Jurkat, Clone E6-1 (cell line): ENCODE data around the gene ANKS1B.
"Not testable (repeated sequence)": the region's sequence is repeated elsewhere in the genome, so short reads cannot be mapped to it uniquely, and the experiment has no call there.

Experiments used
- DNase-seq: peaks from one replicate; pipeline ENCODE4 v3.0.0-alpha.2; 2011; ENCODE audit warnings: low read depth, low spot score
- H3K4me3 ChIP-seq: 2 replicates; pipeline ENCODE4 v1.5.1; 2011; ENCODE audit warnings: mild to moderate bottlenecking, low read length, control low read depth, moderate library complexity

Gene ANKS1B

DNA sequence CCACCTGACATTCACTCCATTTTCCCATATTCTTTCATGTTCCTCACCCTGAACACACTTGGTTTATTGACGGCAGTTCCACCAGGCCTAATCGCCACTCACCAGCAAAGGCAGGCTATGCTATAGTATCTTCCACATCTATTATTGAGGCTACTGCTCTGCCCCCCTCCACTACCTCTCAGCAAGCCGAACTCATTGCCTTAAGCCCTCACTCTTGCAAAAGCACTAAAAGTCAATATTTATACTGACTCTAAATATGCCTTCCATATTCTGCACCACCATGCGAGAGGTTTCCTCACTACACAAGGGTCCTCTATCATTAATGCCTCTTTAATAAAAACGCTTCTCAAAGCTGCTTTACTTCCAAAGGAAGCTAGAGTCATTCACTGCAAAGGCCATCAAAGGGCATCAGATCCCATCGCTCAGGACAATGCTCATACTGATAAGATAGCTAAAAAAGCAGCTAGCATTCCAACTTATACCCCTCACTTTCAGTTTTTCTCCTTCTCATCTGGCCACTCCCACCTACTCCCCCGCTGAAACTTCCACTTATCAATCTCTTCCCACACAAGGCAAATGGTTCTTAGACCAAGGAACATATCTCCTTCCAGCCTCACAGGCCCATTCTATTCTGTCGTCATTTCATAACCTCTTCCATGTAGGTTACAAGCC, 265.2 kb downstream of the ANKS1B start:
- not testable (repeated sequence) for H3K4me3 ChIP-seq, DNase-seq

DNA sequence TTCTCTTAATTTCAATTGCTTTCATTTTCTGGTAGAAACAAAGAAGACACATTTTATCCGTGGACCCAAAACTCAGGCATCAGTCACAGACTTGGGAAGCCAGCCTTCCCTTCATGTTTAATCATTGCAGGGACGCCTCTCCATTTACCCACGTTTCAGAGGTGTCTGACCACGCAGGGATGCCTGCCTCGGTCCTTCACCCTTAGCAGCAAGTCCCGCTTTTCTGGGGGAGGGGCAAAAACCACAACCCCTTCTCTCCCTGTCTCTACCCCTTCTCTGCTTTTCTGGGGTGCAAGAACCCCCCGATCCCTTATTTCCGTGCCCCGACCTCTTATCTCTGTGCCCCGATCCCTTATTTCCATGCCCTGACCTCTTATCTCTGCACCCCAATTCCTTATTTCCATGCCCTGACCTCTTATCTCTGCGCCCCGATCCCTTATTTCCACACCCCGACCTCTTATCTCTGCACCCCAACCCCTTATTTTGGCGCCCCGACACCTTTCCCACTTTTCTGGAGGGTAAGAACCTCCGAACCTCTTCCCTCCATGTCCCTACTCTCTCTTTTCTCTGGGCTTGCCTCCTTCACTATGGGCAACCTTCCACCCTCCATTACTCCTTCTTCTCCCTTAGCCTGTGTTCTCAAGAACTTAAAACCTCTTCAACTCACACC, 268.8 kb downstream of the ANKS1B start:
- not testable (repeated sequence) for DNase-seq, H3K4me3 ChIP-seq

DNA sequence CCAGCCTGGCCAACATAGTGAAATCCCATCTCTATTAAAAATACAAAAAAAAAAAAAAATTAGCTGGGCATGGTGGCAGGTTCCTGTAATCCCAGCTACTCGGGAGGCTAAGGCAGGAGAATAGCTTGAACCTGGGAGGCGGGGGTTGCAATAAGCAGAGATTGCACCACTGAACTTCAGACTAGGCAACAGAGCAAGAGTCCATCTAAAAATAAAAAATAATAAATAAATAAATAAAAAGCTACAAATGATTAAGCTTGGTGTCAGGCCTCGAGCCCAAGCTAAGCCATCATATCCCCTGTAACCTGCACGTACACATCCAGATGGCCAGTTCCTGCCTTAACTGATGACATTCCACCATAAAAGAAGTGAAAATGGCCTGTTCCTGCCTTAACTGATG, 269.8 kb downstream of the ANKS1B start:
- DNase-seq, H3K4me3 ChIP-seq: not testable (repeated sequence)

DNA sequence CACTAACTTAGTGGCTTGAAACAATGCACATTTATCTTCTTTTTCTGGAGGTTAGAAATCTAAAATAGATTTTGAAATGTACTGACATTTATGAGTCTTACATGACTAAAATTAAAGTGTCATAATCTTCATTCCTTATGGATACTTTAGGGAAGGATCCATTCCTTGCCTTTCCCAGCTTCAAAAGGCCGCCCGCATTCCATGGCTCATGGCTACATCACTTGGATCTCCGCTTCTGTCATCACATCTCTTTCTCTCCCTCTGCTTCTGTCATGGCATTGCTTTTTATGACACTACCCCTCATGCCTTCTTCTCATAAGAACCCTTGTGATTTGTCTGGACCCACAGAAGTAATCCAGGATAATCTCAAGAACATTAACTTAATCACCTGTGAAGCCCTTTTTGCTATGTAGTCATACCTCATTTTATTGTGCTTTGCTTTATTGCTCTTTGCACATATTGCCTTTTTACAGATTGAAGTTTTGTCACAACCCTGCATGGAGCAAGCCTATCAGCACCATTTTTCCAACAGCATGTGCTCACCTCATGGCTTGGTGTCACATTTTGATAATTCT, 270.7 kb downstream of the ANKS1B start:
- no peak overlapping the region for H3K4me3 ChIP-seq
- DNase-seq, result no peak

DNA sequence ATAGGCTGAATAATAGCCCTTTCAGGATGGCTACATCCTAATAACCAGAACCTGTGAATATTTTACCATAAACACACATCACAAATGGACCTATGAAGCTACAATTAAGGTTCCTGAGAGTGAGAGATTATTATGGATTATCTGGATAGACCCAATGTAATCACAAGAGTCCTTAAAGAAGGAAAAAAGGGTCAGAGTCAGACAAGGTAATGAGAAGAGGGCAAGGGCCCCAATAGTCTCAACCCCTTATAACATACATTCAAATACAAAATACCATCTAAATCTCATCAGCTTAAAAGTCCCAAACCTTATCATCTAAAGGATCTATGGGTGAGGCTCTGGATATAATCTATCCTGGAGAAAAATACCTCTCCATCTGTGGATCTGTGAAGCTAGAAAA, 272.5 kb downstream of the ANKS1B start:
- H3K4me3 ChIP-seq, result no peak overlapping the region
- no peak for DNase-seq

DNA sequence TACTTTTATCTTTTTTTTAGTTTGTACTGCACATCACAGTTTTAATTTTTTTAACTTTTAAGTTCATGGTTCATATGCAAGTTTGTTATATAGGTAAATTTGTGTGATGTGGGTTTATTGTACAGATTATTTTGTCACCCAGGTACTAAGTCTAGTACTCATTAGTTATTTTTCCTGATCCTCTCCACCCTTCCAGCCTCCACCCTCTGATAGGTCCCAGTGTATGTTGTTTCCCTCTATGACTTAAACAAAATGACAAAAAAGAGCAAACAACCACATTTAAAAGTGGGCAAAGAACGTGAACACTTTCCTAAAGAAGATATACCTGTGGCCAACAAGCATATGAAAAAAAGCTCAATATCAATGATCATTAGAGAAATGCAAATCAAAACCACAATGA, 273.5 kb downstream of the ANKS1B start:
- no peak for DNase-seq
- no peak overlapping the region for H3K4me3 ChIP-seq

DNA sequence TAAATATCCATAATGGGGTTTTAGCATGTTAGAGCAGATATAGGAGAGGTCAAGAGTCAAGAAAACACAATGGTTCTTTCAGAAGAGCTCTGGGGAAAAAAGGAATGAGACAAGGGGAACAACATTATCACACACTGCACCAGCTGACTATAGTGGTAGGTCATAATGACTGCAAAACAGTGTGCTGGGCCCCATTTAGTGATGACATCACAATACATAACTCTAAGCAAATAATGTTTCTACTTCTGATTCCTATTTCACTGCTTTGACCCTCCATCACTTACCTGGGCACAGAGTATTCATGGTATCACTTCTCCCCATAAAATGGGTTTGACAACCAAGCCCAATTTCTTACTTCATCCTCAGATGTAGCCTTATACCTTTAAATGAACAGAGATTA, 275.1 kb downstream of the ANKS1B start:
- H3K4me3 ChIP-seq, result no peak overlapping the region

DNA sequence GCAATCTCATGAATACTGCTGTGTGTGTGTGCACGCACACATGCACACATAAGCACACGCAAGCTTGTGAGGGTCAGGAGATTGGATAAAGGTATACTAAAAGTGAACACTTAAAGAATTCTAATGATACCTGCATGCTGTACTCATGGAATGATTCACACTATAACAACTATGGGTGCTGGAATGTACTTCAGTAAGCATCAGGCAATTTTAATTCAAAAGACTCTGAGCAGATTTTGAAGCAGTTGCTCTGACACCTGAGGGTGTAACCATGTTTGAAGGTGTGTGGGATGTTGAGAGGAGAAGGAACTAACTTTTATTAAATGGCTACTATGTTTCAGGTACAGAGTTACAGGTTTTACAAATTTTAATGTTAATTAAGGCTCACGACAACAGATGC, 275.6 kb downstream of the ANKS1B start:
- no peak for DNase-seq
- no peak overlapping the region for H3K4me3 ChIP-seq

More for the DNA sequence above, 275.1 kb downstream of the ANKS1B start:
- DNase-seq, result no peak

DNA sequence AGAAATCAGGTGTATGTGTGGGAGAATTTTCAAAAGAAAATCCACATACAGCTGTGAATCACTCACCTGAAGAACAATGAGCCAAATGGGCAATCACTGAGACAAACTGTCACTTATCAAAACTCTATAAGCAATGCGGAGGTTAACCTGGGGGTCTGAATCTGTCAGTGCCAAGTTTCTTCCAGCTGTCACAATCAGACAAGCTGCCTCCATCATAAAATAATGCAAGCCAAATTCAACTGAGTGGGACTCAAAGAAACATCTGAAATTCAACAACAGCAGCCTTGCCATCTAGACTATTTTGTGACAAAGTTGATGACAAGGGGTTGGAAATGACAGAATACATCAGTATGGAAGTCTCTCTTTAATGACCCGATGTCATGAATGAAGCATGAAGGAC, 276.9 kb downstream of the ANKS1B start:
- H3K4me3 ChIP-seq, result no peak overlapping the region

DNA sequence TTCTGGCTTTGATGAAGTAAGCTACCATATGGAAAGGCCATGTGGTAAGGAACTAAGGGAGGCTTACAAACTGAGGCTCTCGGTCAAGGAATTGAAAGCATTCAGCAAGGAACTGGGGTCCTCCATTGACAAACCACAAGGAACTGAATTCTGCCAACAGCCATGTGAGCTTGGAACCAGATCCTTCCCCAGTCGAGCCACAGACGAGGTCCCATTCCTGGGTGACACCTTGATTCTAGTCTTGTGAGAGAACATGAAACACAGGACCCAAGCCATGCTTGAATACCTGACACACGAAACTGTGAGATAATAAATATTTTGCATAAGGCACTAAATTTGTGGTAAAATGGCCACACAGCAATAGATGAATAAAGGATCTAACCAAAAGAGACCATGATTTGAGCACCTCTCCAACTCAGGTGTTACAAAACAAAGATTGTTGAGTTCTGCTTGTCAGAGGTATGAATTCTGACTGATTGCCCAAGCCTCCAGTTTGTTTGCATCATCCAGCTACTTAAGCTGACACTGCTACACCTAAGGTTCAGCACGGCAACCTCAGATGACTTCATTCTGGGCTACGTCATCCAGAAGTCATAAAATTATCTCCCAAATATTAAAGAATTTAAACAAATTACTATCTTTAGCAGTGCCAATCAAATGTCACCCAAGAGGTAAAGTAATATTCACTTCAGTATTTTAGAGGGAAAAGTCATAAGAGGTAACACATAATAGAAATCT, 277.8 kb downstream of the ANKS1B start:
- no peak overlapping the region for H3K4me3 ChIP-seq

More for the DNA sequence above, 276.9 kb downstream of the ANKS1B start:
- DNase-seq, result no peak

DNA sequence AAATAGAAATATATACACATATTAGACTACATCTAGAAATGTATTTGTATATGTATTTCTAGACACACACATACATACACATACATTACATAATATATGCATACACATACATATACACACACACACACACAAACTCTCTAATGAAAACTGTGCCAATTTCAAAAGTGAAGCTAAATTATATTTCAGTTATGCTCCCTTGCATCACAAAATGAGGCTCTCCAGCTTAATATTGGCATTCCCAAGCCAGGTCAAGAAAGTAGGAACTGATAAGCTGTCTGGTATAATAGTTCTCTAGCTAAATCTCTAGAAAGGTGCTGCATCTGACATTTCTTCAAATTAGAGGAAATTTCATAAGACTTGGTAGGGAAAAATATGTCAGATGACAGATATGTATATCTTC, 280.3 kb downstream of the ANKS1B start:
- DNase-seq, result no peak
- no peak overlapping the region for H3K4me3 ChIP-seq

More for the DNA sequence above, 277.8 kb downstream of the ANKS1B start:
- DNase-seq, result no peak

DNA sequence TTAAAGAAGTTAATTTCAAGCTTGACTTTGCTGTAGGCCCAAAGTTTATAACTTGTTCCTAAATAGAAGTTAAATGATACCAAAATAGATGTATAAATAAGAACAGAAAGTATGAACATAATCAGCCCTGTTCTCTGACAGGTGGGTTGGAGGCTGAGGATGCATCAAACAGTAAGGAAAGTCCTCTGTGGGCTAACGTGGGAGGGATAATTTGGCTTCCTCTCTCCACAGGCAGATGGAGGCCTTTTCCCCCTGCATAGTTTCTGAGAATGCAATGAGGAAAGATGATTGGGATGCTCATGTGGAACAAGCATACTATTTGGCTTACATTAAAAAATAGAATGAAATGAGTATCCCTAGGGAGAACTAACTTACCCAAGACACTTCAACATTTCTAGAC, 280.7 kb downstream of the ANKS1B start:
- DNase-seq, result no peak
- no peak overlapping the region for H3K4me3 ChIP-seq

DNA sequence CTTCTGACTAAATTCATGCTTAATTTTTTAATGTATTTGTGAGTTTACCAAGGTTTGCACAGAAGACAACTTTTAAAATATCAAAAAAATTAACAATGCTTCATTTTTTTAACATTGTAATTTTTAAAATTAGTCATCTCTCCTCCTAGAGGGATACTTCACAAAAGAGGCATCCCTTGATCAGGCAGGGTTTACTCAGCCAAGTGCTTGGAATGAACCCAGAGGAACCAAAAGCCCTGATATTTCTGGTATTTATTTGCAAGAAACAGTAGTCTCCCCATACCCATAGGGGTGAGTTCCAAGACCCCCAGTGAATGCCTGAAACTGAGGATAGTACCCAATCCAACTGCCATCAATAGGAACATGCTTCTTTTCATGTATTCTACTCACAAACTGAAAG, 284.7 kb downstream of the ANKS1B start:
- no peak overlapping the region for H3K4me3 ChIP-seq
- no peak for DNase-seq

DNA sequence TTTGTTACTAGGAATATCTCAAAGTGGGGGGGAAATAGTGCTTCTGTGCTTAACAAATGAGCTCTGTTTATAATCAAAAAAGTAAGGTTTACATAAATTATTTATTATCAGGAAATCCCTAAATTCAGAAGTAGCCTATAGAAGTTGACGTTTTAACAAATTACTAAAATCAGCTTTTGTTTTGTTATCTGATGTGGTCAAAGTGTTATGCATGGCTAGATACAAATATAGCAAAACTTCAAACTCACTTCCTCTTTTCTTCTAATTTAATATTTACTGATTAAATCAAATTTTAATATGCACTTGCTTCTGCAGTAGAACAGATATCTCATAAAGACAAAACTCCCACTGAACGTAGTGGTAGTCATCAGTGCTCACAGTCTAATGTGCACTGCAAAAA, 289.7 kb downstream of the ANKS1B start:
- no peak overlapping the region for H3K4me3 ChIP-seq
- DNase-seq, result no peak

DNA sequence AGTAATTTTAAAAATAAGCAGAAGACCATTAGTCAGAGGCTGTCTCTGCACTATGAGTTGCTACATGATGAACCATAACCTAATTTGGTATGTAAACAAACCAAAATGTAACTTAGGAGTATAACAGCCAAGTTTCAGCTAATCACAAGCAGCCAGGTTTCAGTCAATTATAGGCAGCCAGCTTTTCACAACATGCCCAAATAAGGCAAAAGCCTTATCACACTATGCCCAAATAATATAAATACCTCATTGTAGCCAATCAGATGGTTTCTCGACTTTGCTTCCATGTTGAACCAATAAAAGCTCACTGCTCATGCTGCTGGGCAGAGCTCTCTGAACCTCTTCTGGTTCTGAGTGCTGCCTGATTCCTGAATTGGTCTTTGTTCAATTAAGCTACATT, 298.6 kb downstream of the ANKS1B start:
- H3K4me3 ChIP-seq, result no peak overlapping the region
- DNase-seq, result no peak

DNA sequence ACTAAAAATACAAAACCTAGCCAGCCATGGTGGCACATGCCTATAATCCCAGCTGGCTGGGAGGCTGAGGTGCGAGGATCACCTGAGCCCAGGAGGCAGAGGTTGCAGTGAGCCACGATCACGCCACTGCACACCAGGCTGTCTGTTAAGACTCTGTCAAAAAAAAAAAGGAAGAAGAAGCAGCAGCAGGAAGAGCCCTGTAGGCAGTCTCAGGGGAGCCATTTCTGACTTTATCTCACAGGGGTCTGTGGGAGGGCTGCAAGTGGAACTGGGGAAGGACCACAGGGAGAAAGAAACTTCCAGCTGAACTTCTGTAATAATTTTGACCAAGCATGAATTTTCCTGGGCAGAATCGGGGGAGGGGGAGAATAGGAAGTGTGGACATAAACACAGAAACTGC, 304.5 kb downstream of the ANKS1B start:
- H3K4me3 ChIP-seq, result no peak overlapping the region
- no peak for DNase-seq

DNA sequence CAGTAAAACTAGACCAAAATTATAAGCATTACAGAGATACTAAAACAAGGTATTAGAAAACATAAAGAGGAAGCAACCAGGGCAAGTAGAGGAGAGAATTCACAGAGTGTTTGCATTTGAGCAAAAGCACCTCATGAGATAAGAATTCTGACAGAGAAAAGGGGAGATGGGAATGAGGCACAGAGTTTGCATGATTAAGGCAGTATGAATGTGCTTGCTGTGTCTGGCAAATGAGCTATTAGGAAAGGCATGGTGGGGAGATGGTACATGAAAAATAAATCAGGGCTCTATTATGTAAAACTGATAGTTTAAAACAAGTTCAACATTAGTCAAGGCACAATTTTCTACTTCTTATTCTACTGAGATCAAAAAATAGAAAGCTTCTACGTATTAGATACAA, 314.1 kb downstream of the ANKS1B start:
- H3K4me3 ChIP-seq, result no peak overlapping the region
- DNase-seq, result no peak

DNA sequence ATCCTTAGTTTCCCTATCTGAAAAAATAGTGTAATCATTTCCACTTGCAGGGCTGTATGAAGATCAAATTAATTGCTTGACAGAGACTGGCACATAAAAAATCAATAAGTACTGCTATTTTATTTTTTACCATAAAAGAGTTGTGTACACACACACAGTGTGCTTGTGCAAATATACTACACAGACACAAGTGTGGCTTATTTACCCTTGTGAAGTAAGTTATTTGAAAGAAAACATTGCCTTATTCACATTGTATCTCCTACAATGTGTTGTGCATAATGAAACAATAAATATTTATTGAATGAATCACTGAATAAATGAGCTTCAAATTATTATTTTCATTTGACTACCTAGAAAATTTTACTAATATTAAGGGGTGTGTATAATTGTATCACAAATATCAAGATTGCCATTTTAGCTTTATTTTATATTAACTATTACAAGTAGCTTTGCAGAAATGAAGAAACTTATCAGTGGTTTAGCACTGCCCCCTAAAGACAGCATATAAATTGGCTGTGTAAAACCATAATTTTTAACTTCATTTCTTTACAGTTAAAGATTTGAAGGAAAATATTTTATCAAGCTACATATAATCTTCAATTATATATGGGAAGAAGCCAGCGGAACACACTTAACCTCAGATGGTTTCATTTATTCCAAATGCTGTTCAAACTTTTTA, 325.9 kb downstream of the ANKS1B start:
- no peak overlapping the region for H3K4me3 ChIP-seq
- peak; percentile 4 for DNase-seq

DNA sequence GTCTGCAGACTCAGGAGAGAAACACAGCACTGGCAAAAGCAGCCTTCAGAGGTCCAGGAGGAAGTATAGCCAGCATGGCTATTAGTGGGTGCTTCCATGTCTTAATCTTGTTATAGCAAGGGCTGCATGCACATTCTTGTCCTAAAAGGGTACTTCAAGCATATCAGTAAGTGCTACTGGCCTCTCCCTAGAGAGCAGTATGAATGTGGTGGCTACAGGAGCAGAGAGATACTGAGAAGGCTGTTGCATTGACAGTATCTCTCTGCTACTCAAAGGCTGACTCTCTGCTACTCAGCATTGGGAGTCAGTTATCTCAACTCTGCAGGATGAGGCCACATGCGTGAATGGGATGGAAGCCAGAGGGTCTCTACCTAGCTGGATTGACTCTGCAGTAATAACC, 335.2 kb downstream of the ANKS1B start:
- DNase-seq, result no peak

More for the DNA sequence above, 335.2 kb downstream of the ANKS1B start:
- no peak overlapping the region for H3K4me3 ChIP-seq
